Mesothelial cell of epicardium (in vitro differentiated cells): ENCODE results near the gene GRB10. TPM values are rescaled to one million over a fixed set of nuclear protein-coding genes. Genes with fewer than 3 reads are reported as not detected.

Source experiments
- DNase-seq, 2 experiments: peaks; one replicate each; pipeline ENCODE4 v3.0.0; 2021; ENCODE audit warnings: low spot score in 2 of 2; ENCODE audit not compliant: unreplicated experiment in 2 of 2
- H3K27ac Mint-ChIP-seq: 2 replicates; pipeline ENCODE4 v1.8.0; 2021; ENCODE audit warnings: mixed read lengths
- H3K27me3 Mint-ChIP-seq: 2 replicates; pipeline ENCODE4 v1.8.0; 2021; ENCODE audit warnings: low read depth, mixed read lengths
- H3K36me3 Mint-ChIP-seq: 2 replicates; pipeline ENCODE4 v1.8.0; 2021; ENCODE audit warnings: mixed read lengths
- H3K4me1 Mint-ChIP-seq: 2 replicates; pipeline ENCODE4 v1.8.0; 2021; ENCODE audit warnings: mixed read lengths
- H3K4me3 Mint-ChIP-seq: 2 replicates; pipeline ENCODE4 v1.8.0; 2021; ENCODE audit warnings: mild to moderate bottlenecking, moderate library complexity, mixed read lengths
- H3K9me3 Mint-ChIP-seq: 2 replicates; pipeline ENCODE4 v1.8.0; 2021; ENCODE audit warnings: mixed read lengths
- CTCF ChIP-seq: fragments of 200-600 bp; sonication (generic); IDR thresholded peaks from one replicate; pipeline ENCODE4 v1.5.0; 2021; ENCODE audit warnings: antibody characterized with exemption; ENCODE audit not compliant: unreplicated experiment
- total RNA-seq: library from RNA; stranded (reverse); gene quantifications from 3 replicates; pipeline ENCODE4 v1.2.1, GENCODE V29; 2021

GRB10 gene
- total RNA-seq, 1 donor from 2014 or later: 59.2 TPM

GRCh38 chr7:50793120-50793946 lies 10.6 kb upstream of the GRB10 start:
- H3K4me3 Mint-ChIP-seq: peak overlapping the region; percentile 65
- H3K27ac Mint-ChIP-seq: peak overlapping the region; percentile 16
- H3K9me3 Mint-ChIP-seq: peaks cover 4% of the 10 kb centered on the region
- TF ChIP-seq CTCF: no peak
- peak; percentile 35 to 53 for DNase-seq
- H3K4me1 Mint-ChIP-seq: peaks cover 21% of the 10 kb centered on the region
- H3K27me3 Mint-ChIP-seq: peaks cover 39% of the 10 kb centered on the region
- peaks cover 5% of the 10 kb centered on the region for H3K36me3 Mint-ChIP-seq

- no peaks in the 10 kb centered on the region for H3K9me3 Mint-ChIP-seq
- no peak for TF ChIP-seq CTCF
- H3K36me3 Mint-ChIP-seq: peaks cover 7% of the 10 kb centered on the region
- H3K4me3 Mint-ChIP-seq: peak overlapping the region; percentile 85
- H3K4me1 Mint-ChIP-seq: peaks cover 21% of the 10 kb centered on the region
- H3K27me3 Mint-ChIP-seq: peaks cover 39% of the 10 kb centered on the region
- peak overlapping the region; percentile 84 for H3K27ac Mint-ChIP-seq
- peak in 1 of 2 experiments; percentile 54 for DNase-seq
Observed at GRCh38 chr7:50792342-50793119, 9.8 kb upstream of the GRB10 start.

GRCh38 chr7:50791938-50792341 lies 9.2 kb upstream of the GRB10 start:
- no peak for DNase-seq
- Mint-ChIP-seq H3K27ac (peak overlapping the region; percentile 84), H3K36me3 (peaks cover 10% of the 10 kb centered on the region), H3K9me3 (peaks cover 2% of the 10 kb centered on the region), H3K4me1 (peaks cover 21% of the 10 kb centered on the region), H3K4me3 (peak overlapping the region; percentile 85), H3K27me3 (peaks cover 40% of the 10 kb centered on the region)
- TF ChIP-seq CTCF: no peak

GRCh38 chr7:50791363-50791937 lies 8.8 kb upstream of the GRB10 start:
- DNase-seq: no peak
- peaks cover 21% of the 10 kb centered on the region for H3K4me1 Mint-ChIP-seq

More at GRCh38 chr7:50791363-50791937, 8.8 kb upstream of the GRB10 start:
- TF ChIP-seq CTCF: no peak
- H3K27me3 Mint-ChIP-seq: peaks cover 44% of the 10 kb centered on the region
- H3K36me3 Mint-ChIP-seq: peaks cover 15% of the 10 kb centered on the region
- peak overlapping the region; percentile 85 for H3K4me3 Mint-ChIP-seq
- peak overlapping the region; percentile 84 for H3K27ac Mint-ChIP-seq
- peaks cover 6% of the 10 kb centered on the region for H3K9me3 Mint-ChIP-seq
